HepG2 (cell line): ENCODE measurements around the gene DSCAM. TPM values are rescaled to one million over a fixed set of nuclear protein-coding genes. Genes with fewer than 3 reads are reported as not detected.

Experiments used
- ATAC-seq: fragments of 200-7000 bp; cut with Tn5 transposase; 3 replicates; pipeline ENCODE4 v1.9.1; 2020; ENCODE audit warnings: mild to moderate bottlenecking, moderate library complexity
- BruUV-seq: library from RNA; stranded (reverse); fragments of 400-500 nt; replicated peaks from 2 replicates; lab custom pipeline; 2021; lab: Mats Ljungman, UMichigan
- CTCF ChIA-PET: fragments of 300-600 bp; formaldehyde crosslinking; extraction: SDS; loops from one replicate; lab custom pipeline; 2021; ENCODE audit warnings: low total read pairs, inconsistent platforms, low intra/inter-chr PET ratio; lab: Yijun Ruan, JAX
- POLR2A ChIA-PET: fragments of 350-600 bp; sonication (Branson Sonifier 250); formaldehyde crosslinking; loops from one replicate; lab custom pipeline; 2020; ENCODE audit warnings: antibody characterized with exemption, inconsistent platforms; lab: Yijun Ruan, JAX
- DNase-seq: peaks from one replicate; pipeline ENCODE4 v3.0.0-alpha.2; 2015; ENCODE audit warnings: low spot score
- FAIRE-seq: peaks from 3 replicates; lab custom pipeline; 2011; peaks lifted over from hg19 to GRCh38; lab: Jason Lieb, UNC
- H2AFZ ChIP-seq: one replicate; pipeline ENCODE4 v1.6.1; 2011; ENCODE audit warnings: low read length, inconsistent platforms
- H3K27ac ChIP-seq: fragments of 300-600 bp; 3 replicates; pipeline ENCODE4 v1.8.0; 2011; ENCODE audit warnings: mixed run types, mild to moderate bottlenecking, mixed read lengths, low read length, inconsistent platforms; ENCODE audit not compliant: insufficient read depth; ENCODE audit errors: extremely low read length
- H3K27me3 ChIP-seq, 2 experiments: fragments of 200-600 bp in 1 of 2; 2 replicates in 1 of 2; 3 replicates in 1 of 2; pipeline versions ENCODE4 v1.6.0 to v1.8.0; 2011; ENCODE audit warnings: low read length in 2 of 2, mild to moderate bottlenecking in 2 of 2, moderate library complexity in 2 of 2, inconsistent platforms in 1 of 2; ENCODE audit not compliant: insufficient read depth in 2 of 2, control insufficient read depth in 1 of 2
- H3K36me3 ChIP-seq, 2 experiments: fragments of 200-600 bp in 1 of 2; replicated peaks in 1 of 2; 2 replicates in 1 of 2; 3 replicates in 1 of 2; pipeline versions ENCODE4 v1.5.1 to v1.8.0; 2011; ENCODE audit warnings: low read length in 2 of 2, inconsistent platforms in 1 of 2; ENCODE audit not compliant: insufficient read depth in 2 of 2, control insufficient read depth in 1 of 2
- H3K4me1 ChIP-seq: 2 replicates; pipeline ENCODE4 v1.5.1; 2012; ENCODE audit warnings: low read length, inconsistent platforms; ENCODE audit not compliant: insufficient read depth
- H3K4me2 ChIP-seq: 2 replicates; pipeline ENCODE4 v1.6.0; 2011; ENCODE audit warnings: low read depth, low read length, inconsistent platforms
- H3K4me3 ChIP-seq, 3 experiments: fragments of 200-600 bp in 1 of 3; sonication (generic), shearing (Covaris generic) in 1 of 3; replicated peaks in 1 of 3; 2 replicates each; pipeline ENCODE4 v1.5.1; 2011 to 2016; ENCODE audit warnings: low read length in 3 of 3, inconsistent platforms in 2 of 3, low read depth in 2 of 3, mild to moderate bottlenecking in 2 of 3, control low read depth in 1 of 3, mixed read lengths in 1 of 3; ENCODE audit not compliant: insufficient read depth in 1 of 3
- H3K79me2 ChIP-seq: one replicate; pipeline ENCODE4 v1.6.1; 2011; ENCODE audit warnings: low read length, inconsistent platforms; ENCODE audit not compliant: insufficient read depth
- H3K9ac ChIP-seq: 2 replicates; pipeline ENCODE4 v1.6.0; 2011; ENCODE audit warnings: mild to moderate bottlenecking, low read depth, low read length, inconsistent platforms; ENCODE audit not compliant: insufficient read depth
- H3K9me3 ChIP-seq: 2 replicates; pipeline ENCODE4 v1.5.1; 2012; ENCODE audit warnings: mild to moderate bottlenecking, low read length
- H4K20me1 ChIP-seq: 2 replicates; pipeline ENCODE4 v1.6.0; 2011; ENCODE audit warnings: inconsistent platforms, mild to moderate bottlenecking, low read length, moderate library complexity; ENCODE audit not compliant: insufficient read depth
- AHDC1 ChIP-seq: sonication (generic); formaldehyde crosslinking; IDR thresholded peaks from 2 replicates; pipeline ENCODE4 v1.5.1; 2020; ENCODE audit warnings: mild to moderate bottlenecking, missing genetic modification reagents, borderline replicate concordance
- NR2C2 ChIP-seq: sonication (generic); formaldehyde crosslinking; IDR thresholded peaks from 2 replicates; pipeline ENCODE4 v1.4.0; 2020; ENCODE audit warnings: missing genetic modification reagents, mild to moderate bottlenecking, moderate library complexity, borderline replicate concordance
- POGZ ChIP-seq: sonication (generic); formaldehyde crosslinking; IDR thresholded peaks from 2 replicates; pipeline ENCODE4 v1.4.0; 2020; ENCODE audit warnings: mild to moderate bottlenecking, missing genetic modification reagents
- ZNF224 ChIP-seq: sonication (generic); formaldehyde crosslinking; IDR thresholded peaks from 2 replicates; pipeline ENCODE4 v1.5.0; 2020; ENCODE audit warnings: mild to moderate bottlenecking, missing genetic modification reagents
- ZNF546 ChIP-seq: sonication (generic); formaldehyde crosslinking; conservative IDR thresholded peaks from 2 replicates; pipeline ENCODE4 v1.8.1; 2023; ENCODE audit warnings: mild to moderate bottlenecking, missing genetic modification reagents
- ZNF563 ChIP-seq: sonication (generic); formaldehyde crosslinking; IDR thresholded peaks from 2 replicates; pipeline ENCODE4 v1.8.0; 2022; ENCODE audit warnings: mild to moderate bottlenecking, moderate library complexity, missing genetic modification reagents
- ZNF605 ChIP-seq: sonication (generic); formaldehyde crosslinking; IDR thresholded peaks from 2 replicates; pipeline ENCODE4 v1.8.0; 2022; ENCODE audit warnings: mild to moderate bottlenecking, missing genetic modification reagents
- ZNF841 ChIP-seq: sonication (generic); formaldehyde crosslinking; IDR thresholded peaks from 2 replicates; pipeline ENCODE4 v1.8.1; 2023; ENCODE audit warnings: missing genetic modification reagents, borderline replicate concordance
- WGBS: methylation state at CpG from one replicate; pipeline ENCODE4 v1.1.6; 2017; ENCODE audit warnings: low lambda C conversion rate; 5-methylcytosine and 5-hydroxymethylcytosine counted together
- in situ Hi-C: cut with HindIII; loops from 2 replicates; pipeline ENCODE4 v1.10.0; 2017; ENCODE audit warnings: low pct_unique_long_range_greater_than_20kb; ENCODE audit not compliant: extremely low pct_ligation_motif_present
- intact Hi-C: fragments of 100-400 bp; cut with micrococcal nuclease; formaldehyde crosslinking; loops from one replicate; pipeline ENCODE4 v1.10.0; 2022; ENCODE audit not compliant: unreplicated experiment
- polyA plus RNA-seq, 8 experiments: library from polyadenylated mRNA; depleted of rRNA in 3 of 8; stranded (reverse) in 7 of 8; unstranded in 1 of 8; fragments of >200 nt; fragmentation: Illumina TruSeq in 4 of 8; extraction: Trizol in 4 of 8; gene quantifications; 2 replicates each; pipeline versions ENCODE4 v1.2.1 to v1.2.3, GENCODE V29; 2011 to 2016; ENCODE audit warnings: low read depth in 4 of 8, missing spikeins in 1 of 8, mixed read lengths in 1 of 8; ENCODE audit not compliant: insufficient read depth in 1 of 8
- total RNA-seq, 5 experiments: library from RNA; depleted of rRNA; stranded (reverse); fragments of >200 nt; fragmentation: Illumina TruSeq; extraction: Trizol; gene quantifications; 2 replicates each; pipeline ENCODE4 v1.2.3, GENCODE V29; 2016; ENCODE audit warnings: low read depth in 1 of 5

DSCAM gene
- total and polyA plus RNA-seq, 2 of the 13 experiments (the other 11 are each of a cell fraction or from before 2014, with no cell fraction given) = not detected

DNA sequence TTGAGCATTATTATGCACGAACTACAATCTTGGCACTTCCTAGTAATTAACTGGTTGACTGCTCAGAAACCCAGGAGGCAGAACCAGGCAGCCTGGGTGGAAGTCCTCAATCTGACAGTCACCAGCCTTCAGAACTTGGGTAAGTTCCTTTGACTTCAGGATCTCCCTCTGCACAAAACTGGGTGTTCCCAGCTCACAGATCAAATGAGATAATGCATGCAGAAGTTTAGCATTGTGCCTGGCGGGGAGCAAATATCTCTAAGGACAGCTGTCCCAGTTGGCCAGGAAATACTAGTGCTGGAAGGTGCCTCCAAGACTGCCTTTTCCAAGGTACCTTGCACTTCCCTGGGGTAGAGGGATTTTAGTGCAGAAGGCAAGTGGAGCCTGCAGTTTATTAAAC is 684.9 kb downstream of the DSCAM start:
- Histone ChIP-seq H3K4me3 (no peak overlapping the region), H3K79me2 (no peaks in the 10 kb centered on the region), H2AFZ (no peak overlapping the region), H3K4me1 (no peaks in the 10 kb centered on the region), H3K4me2 (no peak overlapping the region), H4K20me1 (no peaks in the 10 kb centered on the region), H3K27ac (no peak overlapping the region), H3K9ac (no peak overlapping the region), H3K36me3 (no peaks in the 10 kb centered on the region), H3K9me3 (peaks cover 86% of the 10 kb centered on the region), H3K27me3 (no peaks in the 10 kb centered on the region)
- no peak for TF ChIP-seq NR2C2 (CRISPR knock-in tag)
- no peak for TF ChIP-seq POGZ (CRISPR knock-in tag)
- TF ChIP-seq ZNF841 (CRISPR knock-in tag) = no peak
- TF ChIP-seq ZNF546 (CRISPR knock-in tag) = no peak
- no peak for TF ChIP-seq ZNF605 (CRISPR knock-in tag)
- no peak for TF ChIP-seq ZNF224 (CRISPR knock-in tag)
- TF ChIP-seq ZNF563 (CRISPR knock-in tag) = no peak
- no peak for TF ChIP-seq AHDC1
- DNase-seq (no peak), ATAC-seq (no peak), FAIRE-seq (no peak)
- in situ Hi-C loops (no loop called here), intact Hi-C loops (no loop called here)
- ChIA-PET POLR2A (no interaction called here), CTCF (no interaction called here)
- BruUV-seq = no TSS peak
- WGBS = 0% methylated on average over 1 of the region's 2 CpGs
